ENCODE measurements around the gene FNDC10. TPM values are rescaled to one million over a fixed set of nuclear protein-coding genes. Genes with fewer than 3 reads are reported as not detected.

FNDC10 gene
- total RNA-seq, 1 experiment from 2014 or later: 15.2 TPM

GRCh38 chr1:1577367-1578011, 22.4 kb downstream of the FNDC10 start:
- H3K36me3 Mint-ChIP-seq (ENCODE audit: insufficient read depth in 1 of 3, low read depth in 3 of 3): peaks cover 3 to 10% (median 5%) of the 10 kb centered on the region in 3 experiments; a peak in 6 of 7 replicates
- H4K5ac ChIP-seq (ENCODE audit: insufficient read length, low read depth, low read length): no peak overlapping the region
- H3K9me3 ChIP-seq (ENCODE audit: control insufficient read depth, low read depth, low read length): no peaks in the 10 kb centered on the region
- no peak overlapping the region for H3K4me3 Mint-ChIP-seq
- H3K18ac ChIP-seq (ENCODE audit: insufficient read length, low read depth, low read length): no peak overlapping the region
- H3K4me1 Mint-ChIP-seq: peaks cover 9 to 16% of the 10 kb centered on the region in 2 experiments
- no peak overlapping the region for H3K4me2 ChIP-seq (ENCODE audit: insufficient read depth, insufficient read length, low read length)
- no peak overlapping the region for H2BK5ac ChIP-seq (ENCODE audit: insufficient read length, low read length)
- H2AFZ ChIP-seq (ENCODE audit: low read length): no peak overlapping the region
- H3K56ac ChIP-seq (ENCODE audit: insufficient read length, low read depth, low read length): no peak overlapping the region
- H3K27me3 ChIP-seq (ENCODE audit: insufficient read depth, low read length): no peaks in the 10 kb centered on the region
- H2BK120ac ChIP-seq (ENCODE audit: low read depth, low read length, poor library complexity, severe bottlenecking): no peak overlapping the region
- no peak for TF ChIP-seq CTCF (conservative IDR thresholded peaks at IDR 0.05)
- H4K91ac ChIP-seq (ENCODE audit: insufficient read length, low read depth, low read length): no peak overlapping the region
- H2BK12ac ChIP-seq (ENCODE audit: insufficient read length, low read depth, low read length): no peak overlapping the region
- no peak overlapping the region for H3K27ac Mint-ChIP-seq
- H3K9me3 Mint-ChIP-seq: peaks cover 0 to 3% of the 10 kb centered on the region in 2 experiments; a peak in 1 of 5 replicates
- H3T11ph ChIP-seq (ENCODE audit: low read length): no peak overlapping the region
- no peak overlapping the region for H3K14ac ChIP-seq (ENCODE audit: insufficient read depth, low read length)
- H3K27ac ChIP-seq (ENCODE audit: insufficient read length, low read depth, low read length): no peak overlapping the region
- H3K4me1 ChIP-seq (ENCODE audit: insufficient read depth, low read length): no peaks in the 10 kb centered on the region
- no peak for DNase-seq
- H3K79me2 ChIP-seq (ENCODE audit: insufficient read depth, low read length): peaks cover 17% of the 10 kb centered on the region; the same call in 1 of the 2 replicates
- no peak overlapping the region for H2BK20ac ChIP-seq (ENCODE audit: low read depth, low read length, poor library complexity, severe bottlenecking)
- no peak overlapping the region for H3K9ac ChIP-seq (ENCODE audit: extremely low read depth, insufficient read length, low read length)
- no CpG with 5 or more reads among the region's 10 CpGs for WGBS (ENCODE audit: extremely low coverage, insufficient read length, low lambda C conversion rate)
- no peak overlapping the region for H3K4ac ChIP-seq (ENCODE audit: low read depth, low read length)
- H3K23me2 ChIP-seq (ENCODE audit: insufficient read length, low read depth, low read length, poor library complexity, severe bottlenecking): peaks cover 11% of the 10 kb centered on the region
- H3K23ac ChIP-seq (ENCODE audit: insufficient read length, low read depth, low read length): no peak overlapping the region
- no peaks in the 10 kb centered on the region for H3K79me1 ChIP-seq (ENCODE audit: insufficient read depth, low read depth, low read length, poor library complexity, severe bottlenecking)
- peaks cover 28% of the 10 kb centered on the region for H3K27me3 Mint-ChIP-seq (ENCODE audit: low read depth)
- no peaks in the 10 kb centered on the region for H4K20me1 ChIP-seq (ENCODE audit: control insufficient read depth, insufficient read depth, insufficient read length)
- no peak overlapping the region for H4K8ac ChIP-seq (replicated peaks; ENCODE audit: insufficient read length, low read depth, low read length)
- no peak overlapping the region for H2BK15ac ChIP-seq (ENCODE audit: low read depth, low read length)
- no peak overlapping the region for H2AK5ac ChIP-seq (ENCODE audit: insufficient read length, low read length)
